Neural cell (in vitro differentiated cells): ENCODE data around the gene KIFC3.

Experiments used
- EP300 ChIP-seq: fragments of 450-650 bp; conservative IDR thresholded peaks from 2 replicates; pipeline ENCODE4 v1.6.1; 2014; ENCODE audit warnings: antibody characterized with exemption, mild to moderate bottlenecking, moderate library complexity; ENCODE audit not compliant: poor library complexity, severe bottlenecking
- EZH2 ChIP-seq: fragments of 200-600, 300-800 bp; shearing (Covaris generic), sonication (generic); IDR thresholded peaks from 2 replicates; pipeline ENCODE4 v1.6.1; 2014; ENCODE audit warnings: antibody characterized with exemption, low read length, borderline replicate concordance, mild to moderate bottlenecking; ENCODE audit not compliant: insufficient read depth, poor library complexity, severe bottlenecking
- MXI1 ChIP-seq: fragments of 450-650 bp; conservative IDR thresholded peaks from 2 replicates; pipeline ENCODE4 v1.6.1; 2014; ENCODE audit warnings: antibody characterized with exemption, mild to moderate bottlenecking; ENCODE audit not compliant: poor library complexity, severe bottlenecking
- POLR2AphosphoS5 ChIP-seq: IDR thresholded peaks from 2 replicates; pipeline ENCODE4 v1.6.1; 2012
- RAD21 ChIP-seq: fragments of 450-650 bp; conservative IDR thresholded peaks from 2 replicates; pipeline ENCODE4 v1.6.1; 2014; ENCODE audit warnings: antibody characterized with exemption, mild to moderate bottlenecking, moderate library complexity
- REST ChIP-seq: IDR thresholded peaks from 2 replicates; pipeline ENCODE4 v1.6.1; 2012; ENCODE audit warnings: borderline replicate concordance
- SMC3 ChIP-seq: fragments of 450-650 bp; conservative IDR thresholded peaks from 2 replicates; pipeline ENCODE4 v1.6.1; 2014; ENCODE audit warnings: antibody characterized with exemption, mild to moderate bottlenecking, moderate library complexity; ENCODE audit not compliant: poor library complexity
- TAF1 ChIP-seq: IDR thresholded peaks from 2 replicates; pipeline ENCODE4 v1.6.1; 2012; ENCODE audit warnings: low read depth
- TF ChIP-seq, protein P1 (sequence below): fragments of 450-650 bp; IDR thresholded peaks from 2 replicates; pipeline ENCODE4 v1.5.1; 2014; ENCODE audit warnings: antibody characterized with exemption, mild to moderate bottlenecking, moderate library complexity; ENCODE audit not compliant: poor library complexity, severe bottlenecking

- TF ChIP-seq, protein P1, sequence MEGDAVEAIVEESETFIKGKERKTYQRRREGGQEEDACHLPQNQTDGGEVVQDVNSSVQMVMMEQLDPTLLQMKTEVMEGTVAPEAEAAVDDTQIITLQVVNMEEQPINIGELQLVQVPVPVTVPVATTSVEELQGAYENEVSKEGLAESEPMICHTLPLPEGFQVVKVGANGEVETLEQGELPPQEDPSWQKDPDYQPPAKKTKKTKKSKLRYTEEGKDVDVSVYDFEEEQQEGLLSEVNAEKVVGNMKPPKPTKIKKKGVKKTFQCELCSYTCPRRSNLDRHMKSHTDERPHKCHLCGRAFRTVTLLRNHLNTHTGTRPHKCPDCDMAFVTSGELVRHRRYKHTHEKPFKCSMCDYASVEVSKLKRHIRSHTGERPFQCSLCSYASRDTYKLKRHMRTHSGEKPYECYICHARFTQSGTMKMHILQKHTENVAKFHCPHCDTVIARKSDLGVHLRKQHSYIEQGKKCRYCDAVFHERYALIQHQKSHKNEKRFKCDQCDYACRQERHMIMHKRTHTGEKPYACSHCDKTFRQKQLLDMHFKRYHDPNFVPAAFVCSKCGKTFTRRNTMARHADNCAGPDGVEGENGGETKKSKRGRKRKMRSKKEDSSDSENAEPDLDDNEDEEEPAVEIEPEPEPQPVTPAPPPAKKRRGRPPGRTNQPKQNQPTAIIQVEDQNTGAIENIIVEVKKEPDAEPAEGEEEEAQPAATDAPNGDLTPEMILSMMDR = no peak
- no peak for TF ChIP-seq EZH2
- no peak for TF ChIP-seq EP300
- TF ChIP-seq POLR2AphosphoS5 = no peak
- no peak for TF ChIP-seq REST
- no peak for TF ChIP-seq TAF1
- TF ChIP-seq RAD21 = no peak
- TF ChIP-seq SMC3 = no peak
- no peak for TF ChIP-seq MXI1
Measured at GRCh38 chr16:57824888-57825287, 22.6 kb upstream of the KIFC3 start.
